SH-SY5Y (cell line): ENCODE results near the gene CEP170B.

Source experiments
- GATA2 ChIP-seq: IDR thresholded peaks from 2 replicates; pipeline ENCODE4 v1.6.1; 2011; ENCODE audit warnings: mild to moderate bottlenecking, low read depth, low read length
- GATA3 ChIP-seq: IDR thresholded peaks from 2 replicates; pipeline ENCODE4 v1.6.1; 2011; ENCODE audit warnings: low read depth, mild to moderate bottlenecking, low read length, moderate library complexity

The CEP170B gene

DNA sequence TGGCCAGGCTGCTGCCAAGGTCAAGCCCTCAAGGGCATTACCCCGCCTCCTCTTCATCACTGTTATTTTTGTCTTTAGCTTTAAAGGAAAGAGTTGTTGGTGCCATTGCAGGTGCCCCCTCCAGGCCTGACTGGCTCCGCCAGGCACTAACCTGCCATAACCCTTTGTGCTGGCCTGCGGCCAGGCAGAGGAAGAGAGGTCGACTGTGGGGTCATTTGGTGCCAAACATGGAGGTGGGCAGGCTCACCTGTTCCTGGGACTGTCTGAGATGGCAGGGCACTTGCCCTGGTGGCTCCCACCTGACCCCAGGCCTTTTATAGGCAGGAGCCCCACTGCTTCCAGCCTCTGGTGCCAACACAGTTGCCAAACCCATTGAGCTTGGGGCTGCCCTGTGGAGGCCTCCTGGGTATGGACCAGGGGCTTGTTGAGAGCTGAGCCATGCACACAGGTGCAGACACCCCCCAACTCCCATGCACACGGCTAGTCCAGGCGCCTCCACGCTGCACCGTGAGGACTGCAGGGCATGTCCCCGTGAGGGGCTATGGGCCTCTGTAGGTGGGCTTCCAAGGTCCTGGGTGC, 30.2 kb downstream of the CEP170B start:
- no peak for TF ChIP-seq GATA3
- no peak for TF ChIP-seq GATA2

DNA sequence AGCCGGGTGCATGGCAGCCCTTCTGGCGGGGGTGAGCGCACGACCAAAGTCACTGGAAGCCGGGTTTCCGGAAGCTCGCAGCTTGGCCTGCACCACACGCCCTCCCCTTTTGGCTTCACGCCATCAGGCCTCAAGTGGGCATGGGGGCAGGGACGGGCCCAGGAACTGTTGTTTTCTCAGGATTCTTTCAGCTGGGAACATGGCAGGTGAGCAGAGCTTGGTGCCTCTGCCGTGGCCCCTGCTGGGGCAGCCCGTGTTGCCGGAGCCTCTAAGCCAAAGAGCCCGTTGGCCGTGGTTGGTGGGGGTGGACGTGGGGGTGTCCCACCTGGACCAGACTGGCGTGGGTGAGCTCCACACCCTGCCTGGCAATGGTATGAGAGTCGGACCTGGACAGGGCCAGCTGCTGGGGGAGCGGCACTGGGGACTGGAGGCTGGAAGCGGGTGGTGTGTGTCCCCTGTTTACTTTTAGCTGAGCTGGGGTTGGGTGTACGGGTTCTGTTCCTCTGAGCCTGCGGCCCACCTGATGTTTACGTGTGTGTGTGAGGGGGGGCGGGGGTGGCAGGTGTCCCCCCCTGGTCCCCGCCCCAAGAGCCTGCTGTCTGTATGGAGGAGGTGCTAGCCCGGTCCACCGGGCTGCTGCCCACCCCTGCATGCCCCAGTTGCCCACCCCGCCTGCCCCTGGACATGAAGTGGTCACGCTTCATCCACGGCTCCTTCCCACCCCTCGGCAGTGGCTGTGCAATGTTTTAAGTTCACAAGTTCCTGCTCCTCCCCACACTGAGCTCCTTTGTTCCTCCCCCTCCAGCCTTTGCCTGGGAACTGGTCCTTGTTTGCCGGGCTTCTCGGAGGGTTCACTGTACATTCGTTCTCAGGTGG, 31.0 kb downstream of the CEP170B start:
- TF ChIP-seq GATA2 (no peak), GATA3 (no peak)

DNA sequence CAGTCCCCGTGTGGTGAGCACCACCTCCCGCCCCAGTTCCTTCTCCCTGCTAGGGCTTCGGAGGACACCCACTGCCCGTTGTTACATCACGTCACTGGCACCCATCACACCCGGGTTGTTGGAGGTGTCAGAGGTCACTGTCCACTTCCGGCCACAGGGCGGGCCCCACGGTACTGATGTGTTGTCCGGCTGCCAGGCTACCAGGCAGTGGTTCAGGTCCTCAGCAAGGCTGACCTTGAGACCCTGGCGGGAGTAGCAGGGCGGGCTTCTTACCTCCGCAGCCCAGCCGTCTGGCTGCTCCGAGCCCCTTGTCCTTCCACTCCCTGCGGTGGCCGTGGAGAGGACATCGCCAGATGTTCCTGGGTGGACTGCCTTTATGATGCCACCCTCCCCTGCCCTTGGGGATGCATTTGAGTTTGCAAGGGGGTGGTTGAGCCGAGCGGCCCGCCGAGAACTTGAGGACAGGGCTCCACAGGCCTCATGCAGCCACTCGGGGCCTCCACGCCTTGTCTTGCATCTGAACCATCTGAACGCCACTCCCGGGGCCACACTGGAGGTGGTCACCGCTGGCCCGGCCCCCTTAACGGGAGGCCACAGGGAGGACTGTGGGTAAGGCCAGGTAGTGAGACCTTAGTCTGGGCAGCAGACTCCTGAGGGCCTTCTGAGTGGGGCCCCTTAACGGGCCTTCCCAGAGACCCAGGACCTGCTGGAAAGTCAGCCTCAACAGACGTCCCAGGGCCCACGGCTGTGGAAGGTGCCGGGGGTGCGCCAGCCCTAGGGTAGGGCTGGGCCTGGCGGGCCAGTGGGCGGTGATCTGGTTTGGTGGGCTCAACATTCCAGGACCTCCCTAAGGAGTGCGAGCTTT, 32.5 kb downstream of the CEP170B start:
- TF ChIP-seq GATA2, result no peak
- no peak for TF ChIP-seq GATA3

DNA sequence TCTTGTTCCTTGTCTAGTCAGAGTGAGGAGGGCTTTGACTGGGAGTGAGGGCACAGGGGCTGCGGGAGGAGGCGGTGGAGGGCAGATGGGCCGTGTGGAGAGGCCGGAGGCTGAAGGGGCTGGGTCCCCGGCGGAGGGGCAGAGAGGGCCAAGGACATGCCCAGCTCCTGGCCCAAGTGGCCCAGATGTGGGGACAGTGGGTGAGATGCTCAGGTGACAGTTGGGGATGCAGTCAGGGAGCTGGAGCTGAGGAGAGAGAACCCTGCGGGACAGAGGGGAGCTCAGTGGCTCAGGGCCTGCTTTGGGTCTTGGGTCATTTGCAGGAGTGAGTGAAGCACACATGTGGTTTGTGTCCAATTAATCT, 33.1 kb downstream of the CEP170B start:
- TF ChIP-seq GATA2 (no peak), GATA3 (no peak)

DNA sequence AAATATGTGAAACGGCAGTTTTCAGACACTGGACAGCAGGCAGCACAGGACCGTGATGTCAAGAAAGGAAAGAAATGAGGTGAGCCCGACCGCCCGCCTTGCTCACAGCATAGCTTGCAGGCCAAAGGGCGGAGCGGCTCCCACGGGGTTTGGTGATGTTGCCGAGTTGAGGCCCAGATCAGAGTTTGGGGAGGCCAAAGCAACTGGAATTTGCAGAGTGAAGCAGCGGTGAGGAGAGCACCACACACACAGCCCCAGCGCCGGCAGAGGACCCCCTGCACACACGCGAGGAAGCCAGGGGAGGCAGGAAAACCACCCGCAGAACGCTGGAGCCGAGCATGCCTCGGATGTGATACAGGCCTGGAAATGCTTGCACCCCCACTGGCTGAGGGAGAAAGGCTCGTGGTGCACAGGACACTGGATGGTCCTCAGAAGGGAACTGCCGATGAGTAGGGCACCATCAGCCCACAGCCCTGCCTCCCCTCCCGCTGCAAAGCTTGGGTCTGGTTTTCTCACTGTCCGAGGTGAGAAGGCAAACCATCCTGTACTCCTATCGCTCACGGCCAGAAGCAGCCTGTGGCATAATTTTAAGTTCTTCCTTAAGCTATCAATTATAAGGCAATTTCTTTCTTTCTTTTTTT, 33.9 kb downstream of the CEP170B start:
- TF ChIP-seq GATA2 (no peak), GATA3 (no peak)

DNA sequence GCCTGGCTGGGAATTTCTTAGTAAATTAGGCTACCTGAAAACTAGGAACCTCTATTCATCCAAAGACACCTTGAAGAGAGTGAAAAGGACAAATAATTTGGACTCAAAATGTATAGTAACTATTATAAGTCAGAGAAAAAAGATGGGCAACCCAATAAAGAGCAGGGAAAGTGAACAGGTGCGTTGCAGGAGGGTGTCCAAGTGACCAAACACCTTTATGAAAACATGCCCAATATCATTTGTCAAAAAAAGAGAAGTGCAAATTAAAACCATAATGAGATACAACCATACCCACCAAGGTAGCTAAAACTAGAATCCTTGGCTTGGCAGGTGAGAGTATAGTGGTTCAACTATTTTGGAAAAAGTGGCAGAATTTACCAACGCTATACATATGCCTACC, 34.7 kb downstream of the CEP170B start:
- no peak for TF ChIP-seq GATA2
- TF ChIP-seq GATA3, result no peak

DNA sequence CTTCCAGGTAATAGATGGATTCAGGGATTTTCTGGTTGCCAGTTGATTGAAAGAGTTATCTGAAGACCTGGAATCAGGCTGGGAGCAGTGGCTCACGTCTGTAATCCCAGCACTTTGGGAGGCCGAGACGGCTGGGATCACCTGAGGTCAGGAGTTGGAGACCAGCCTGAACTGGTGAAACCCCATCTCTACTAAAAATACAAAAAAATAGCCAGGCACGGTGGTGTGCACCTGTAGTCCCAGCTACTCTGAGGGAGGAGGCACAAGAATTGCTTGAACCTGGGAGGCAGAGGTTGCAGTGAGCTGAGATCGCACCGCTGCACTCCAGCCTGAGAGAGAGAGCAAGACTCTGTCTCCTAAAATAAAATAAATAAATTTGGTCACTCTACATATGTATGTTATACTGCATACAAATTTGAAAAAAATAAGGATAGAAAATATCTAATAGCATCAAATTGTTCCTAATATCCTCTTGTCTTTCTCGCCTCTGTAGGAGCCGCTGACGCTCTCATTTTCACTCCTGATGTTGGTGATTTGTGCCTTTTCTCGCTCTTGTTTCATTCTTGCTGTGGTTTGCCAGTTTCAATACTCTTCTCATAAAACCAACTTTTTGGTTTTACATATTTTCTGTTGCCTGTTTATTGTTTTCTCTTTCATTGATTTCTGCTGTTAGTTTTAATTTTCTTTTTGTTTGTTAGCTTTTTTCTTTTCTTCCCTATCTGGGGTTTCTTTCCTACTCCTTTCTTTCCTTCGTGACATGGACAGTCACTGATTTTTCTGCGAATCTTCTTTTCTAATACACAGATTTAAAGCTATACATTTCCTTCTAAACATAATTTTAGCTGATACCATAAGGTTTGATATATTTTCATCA, 35.8 kb downstream of the CEP170B start:
- TF ChIP-seq GATA3 (no peak), GATA2 (no peak)

DNA sequence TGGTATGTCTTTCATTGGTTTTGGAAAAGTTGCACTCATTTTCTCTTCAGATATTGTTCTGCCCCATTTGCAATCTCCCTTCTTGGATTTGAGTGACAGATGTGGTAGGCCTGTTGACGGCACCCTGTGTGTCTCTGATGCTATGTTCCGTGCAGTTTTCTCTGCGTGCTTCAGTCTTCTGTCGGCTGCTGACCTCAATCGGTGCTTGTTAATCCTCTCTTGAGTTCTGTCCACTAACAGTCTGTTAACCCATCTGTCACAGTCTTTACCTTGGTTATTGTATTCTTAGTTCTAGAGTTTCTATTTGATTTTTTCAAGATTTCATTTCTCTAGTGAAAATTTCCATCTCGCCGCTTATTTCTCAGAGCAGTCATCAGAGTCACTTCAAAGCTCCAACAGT, 38.9 kb downstream of the CEP170B start:
- TF ChIP-seq GATA3 (no peak), GATA2 (no peak)

DNA sequence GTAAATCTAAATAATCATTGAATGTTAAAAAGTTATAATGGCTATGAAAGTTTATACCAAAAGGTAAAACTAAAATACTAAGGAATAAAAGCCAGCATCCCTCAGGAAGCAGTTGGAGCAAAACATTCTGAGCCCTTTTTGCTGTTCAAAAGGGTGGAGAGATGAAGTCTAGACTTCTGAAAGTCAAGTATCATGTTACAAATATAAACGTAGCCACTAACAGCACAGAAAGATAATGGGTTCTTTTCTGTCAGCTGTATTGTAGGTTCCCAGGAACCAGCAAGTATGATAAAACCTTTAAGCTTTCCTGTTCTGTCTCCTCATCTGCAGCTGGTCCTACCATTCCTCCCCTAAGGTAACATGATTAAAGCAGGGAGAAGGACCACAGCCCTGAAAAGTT, 43.2 kb downstream of the CEP170B start:
- TF ChIP-seq GATA2 (no peak), GATA3 (no peak)

DNA sequence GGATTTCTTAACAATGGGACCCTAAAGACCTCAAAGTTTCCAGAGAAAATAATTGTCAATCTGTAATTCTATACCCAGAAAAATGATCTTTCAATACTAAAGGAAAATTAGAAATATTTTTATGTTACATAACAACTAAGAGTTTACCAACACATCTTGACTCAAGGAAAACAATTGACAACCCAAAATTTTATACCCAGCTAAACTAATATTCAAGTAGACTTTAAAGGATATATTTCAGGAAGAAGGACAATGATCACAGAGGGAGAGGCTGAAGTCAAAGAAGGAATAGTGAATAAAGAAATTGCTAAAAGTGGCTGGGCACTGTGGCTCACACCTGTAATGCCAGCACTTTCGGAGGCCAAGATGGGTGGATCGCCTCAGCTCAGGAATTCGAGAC, 47.0 kb downstream of the CEP170B start:
- TF ChIP-seq GATA3 (no peak), GATA2 (no peak)

DNA sequence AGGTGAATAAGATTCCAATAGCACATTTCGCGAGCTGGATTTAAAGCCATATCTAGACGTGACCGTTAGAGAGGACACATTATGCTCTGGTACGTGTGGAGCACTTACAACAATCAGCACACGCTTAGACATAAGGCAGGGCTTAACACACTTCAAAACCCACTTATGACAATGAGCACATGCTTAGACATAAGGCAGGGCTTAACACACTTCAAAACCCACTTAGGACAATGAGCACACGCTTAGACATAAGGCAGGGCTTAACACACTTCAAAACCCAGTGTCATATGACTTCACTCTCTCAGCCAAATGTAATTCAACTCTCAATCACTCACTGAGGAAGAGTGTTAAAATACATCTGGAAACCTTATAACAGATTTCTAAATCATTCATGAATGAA, 48.4 kb downstream of the CEP170B start:
- TF ChIP-seq GATA2 (no peak), GATA3 (no peak)

DNA sequence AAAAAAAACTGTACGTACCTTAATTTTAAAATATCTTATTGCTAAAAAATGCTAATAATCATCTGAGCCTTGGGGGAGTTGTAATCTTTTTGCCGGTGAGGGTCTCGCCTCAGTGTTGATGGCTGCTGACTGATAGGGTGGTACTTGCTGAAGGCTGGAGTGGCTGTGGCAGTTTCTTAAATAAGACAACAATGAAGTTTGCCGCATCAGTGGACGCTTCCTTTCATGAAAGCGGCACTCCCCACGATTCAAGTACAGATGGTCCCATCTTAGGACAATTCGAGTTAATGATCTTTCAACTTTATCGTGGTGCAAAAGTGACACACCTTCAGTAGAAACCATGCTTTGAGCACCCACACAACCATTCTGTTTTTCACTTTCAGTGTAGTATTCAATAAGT, 52.0 kb downstream of the CEP170B start:
- no peak for TF ChIP-seq GATA3
- TF ChIP-seq GATA2, result no peak

DNA sequence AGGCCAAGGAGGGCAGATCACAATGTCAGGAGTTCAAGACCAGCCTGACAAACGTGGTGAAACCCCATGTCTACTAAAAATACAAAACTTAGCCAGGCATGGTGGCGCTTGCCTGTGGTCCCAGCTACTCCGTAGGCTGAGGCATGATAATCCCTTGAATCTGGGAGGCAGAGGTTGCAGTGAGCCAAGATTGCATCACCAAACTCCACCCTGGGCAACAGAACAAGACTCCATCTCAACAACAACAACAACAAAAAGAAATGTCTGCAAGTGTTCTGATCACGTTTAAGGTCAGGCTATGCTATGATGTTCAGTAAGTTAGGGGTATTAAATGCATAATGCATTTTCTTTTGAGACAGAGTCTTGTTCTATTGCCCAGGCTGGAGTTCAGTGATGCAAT, 52.9 kb downstream of the CEP170B start:
- TF ChIP-seq GATA2 (no peak), GATA3 (no peak)
